Fibroblast of skin of back (primary cell): ENCODE measurements around the gene TPGS1. TPM values are rescaled to one million over a fixed set of nuclear protein-coding genes. Genes with fewer than 3 reads are reported as not detected.

Experiments
- DNase-seq: peaks from one replicate; pipeline ENCODE4 v3.0.0-alpha.2; 2013
- polyA plus RNA-seq, 2 experiments: library from polyadenylated mRNA; unstranded; fragments of 120-200 nt; gene quantifications; one replicate each; pipeline ENCODE4 v1.2.1, GENCODE V29; 2013; ENCODE audit not compliant: insufficient read length in 2 of 2

Gene TPGS1
- polyA plus RNA-seq (2013, experiment 1 of 2; ENCODE audit: insufficient read length): 14.7 TPM
- polyA plus RNA-seq (2013, experiment 2 of 2; ENCODE audit: insufficient read length): 11.9 TPM

- peak; percentile 75 for DNase-seq
Observed at GRCh38 chr19:507286-508203, at the start of gene TPGS1. TPGS1 (plus strand) TSS chr19:507497; CDS start chr19:507507, 10 bp downstream.

GRCh38 chr19:457636-458035 lies 49.7 kb upstream of the TPGS1 start:
- no peak for DNase-seq

GRCh38 chr19:458091-459042 lies 48.9 kb upstream of the TPGS1 start:
- DNase-seq: no peak

GRCh38 chr19:459724-460511 lies 47.4 kb upstream of the TPGS1 start:
- no peak for DNase-seq

- DNase-seq: peak; percentile 11
Observed at GRCh38 chr19:460877-461720, 46.2 kb upstream of the TPGS1 start, which contains the start of gene SHC2. SHC2 (minus strand) TSS chr19:461033; CDS start chr19:460996, 37 bp downstream.

GRCh38 chr19:461721-462551 lies 45.4 kb upstream of the TPGS1 start:
- no peak for DNase-seq

- DNase-seq: no peak
Observed at GRCh38 chr19:463483-464207, 43.7 kb upstream of the TPGS1 start.

- DNase-seq: no peak
Observed at GRCh38 chr19:464208-464545, 43.1 kb upstream of the TPGS1 start.

- no peak for DNase-seq
Observed at GRCh38 chr19:465056-465816, 42.1 kb upstream of the TPGS1 start.

GRCh38 chr19:467554-467953 lies 39.7 kb upstream of the TPGS1 start:
- DNase-seq: no peak

GRCh38 chr19:468587-469256 lies 38.6 kb upstream of the TPGS1 start:
- DNase-seq: no peak

GRCh38 chr19:469833-470232 lies 37.5 kb upstream of the TPGS1 start:
- DNase-seq: no peak

- DNase-seq: no peak
Observed at GRCh38 chr19:470701-471100, 36.6 kb upstream of the TPGS1 start.

- DNase-seq: peak; percentile 13
Observed at GRCh38 chr19:472005-472858, 35.1 kb upstream of the TPGS1 start.

GRCh38 chr19:474126-475078 lies 32.9 kb upstream of the TPGS1 start:
- no peak for DNase-seq

GRCh38 chr19:475360-475759 lies 31.9 kb upstream of the TPGS1 start:
- no peak for DNase-seq
